HFF-Myc (cell line): ENCODE results near the gene UBE2O.
A peak's percentile ranks its signal among the peaks of the same experiment; 100 is the strongest.

ENCODE experiments used
- DNase-seq: peaks from one replicate; pipeline ENCODE4 v3.0.0-alpha.2; 2011; ENCODE audit warnings: low read depth; ENCODE audit errors: extremely low read depth
- H3K4me3 ChIP-seq: replicated peaks from 2 replicates; pipeline ENCODE4 v1.5.1; 2011; ENCODE audit warnings: low read depth, mild to moderate bottlenecking, control low read depth, low read length
- TF ChIP-seq, protein P1 (sequence below): IDR thresholded peaks from 2 replicates; pipeline ENCODE4 v1.5.1; 2012; ENCODE audit warnings: mild to moderate bottlenecking, low read depth, low read length, control low read depth; ENCODE audit errors: missing control alignments

The UBE2O gene

DNA sequence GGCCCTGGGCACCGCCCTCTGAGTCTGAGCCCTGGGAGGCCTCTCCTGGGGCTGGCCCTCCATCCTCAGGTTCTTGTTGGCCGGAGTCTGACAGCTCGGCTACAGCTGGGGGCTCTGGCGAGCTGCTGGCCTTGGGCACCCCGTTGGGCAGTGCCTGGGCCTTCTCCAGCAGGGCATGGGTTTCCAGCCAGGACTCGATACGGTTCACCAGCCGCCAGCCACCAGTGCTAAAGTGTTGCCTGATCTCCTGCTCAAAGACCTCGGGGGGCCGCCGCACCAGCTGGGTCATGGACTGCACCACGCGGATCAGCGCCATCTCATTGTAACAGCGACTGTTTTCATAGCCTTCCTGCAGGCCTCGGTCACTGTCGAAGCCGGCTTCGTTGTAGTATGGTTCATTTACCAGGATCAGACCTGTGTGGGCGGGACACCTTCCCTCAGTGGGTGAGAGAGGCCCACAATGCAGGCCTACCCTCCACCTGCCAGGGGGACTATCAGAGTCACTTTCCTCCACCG, 61.7 kb downstream of the UBE2O start:
- no peak overlapping the region for H3K4me3 ChIP-seq
- TF ChIP-seq, protein P1, sequence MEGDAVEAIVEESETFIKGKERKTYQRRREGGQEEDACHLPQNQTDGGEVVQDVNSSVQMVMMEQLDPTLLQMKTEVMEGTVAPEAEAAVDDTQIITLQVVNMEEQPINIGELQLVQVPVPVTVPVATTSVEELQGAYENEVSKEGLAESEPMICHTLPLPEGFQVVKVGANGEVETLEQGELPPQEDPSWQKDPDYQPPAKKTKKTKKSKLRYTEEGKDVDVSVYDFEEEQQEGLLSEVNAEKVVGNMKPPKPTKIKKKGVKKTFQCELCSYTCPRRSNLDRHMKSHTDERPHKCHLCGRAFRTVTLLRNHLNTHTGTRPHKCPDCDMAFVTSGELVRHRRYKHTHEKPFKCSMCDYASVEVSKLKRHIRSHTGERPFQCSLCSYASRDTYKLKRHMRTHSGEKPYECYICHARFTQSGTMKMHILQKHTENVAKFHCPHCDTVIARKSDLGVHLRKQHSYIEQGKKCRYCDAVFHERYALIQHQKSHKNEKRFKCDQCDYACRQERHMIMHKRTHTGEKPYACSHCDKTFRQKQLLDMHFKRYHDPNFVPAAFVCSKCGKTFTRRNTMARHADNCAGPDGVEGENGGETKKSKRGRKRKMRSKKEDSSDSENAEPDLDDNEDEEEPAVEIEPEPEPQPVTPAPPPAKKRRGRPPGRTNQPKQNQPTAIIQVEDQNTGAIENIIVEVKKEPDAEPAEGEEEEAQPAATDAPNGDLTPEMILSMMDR = no peak
- DNase-seq = no peak

DNA sequence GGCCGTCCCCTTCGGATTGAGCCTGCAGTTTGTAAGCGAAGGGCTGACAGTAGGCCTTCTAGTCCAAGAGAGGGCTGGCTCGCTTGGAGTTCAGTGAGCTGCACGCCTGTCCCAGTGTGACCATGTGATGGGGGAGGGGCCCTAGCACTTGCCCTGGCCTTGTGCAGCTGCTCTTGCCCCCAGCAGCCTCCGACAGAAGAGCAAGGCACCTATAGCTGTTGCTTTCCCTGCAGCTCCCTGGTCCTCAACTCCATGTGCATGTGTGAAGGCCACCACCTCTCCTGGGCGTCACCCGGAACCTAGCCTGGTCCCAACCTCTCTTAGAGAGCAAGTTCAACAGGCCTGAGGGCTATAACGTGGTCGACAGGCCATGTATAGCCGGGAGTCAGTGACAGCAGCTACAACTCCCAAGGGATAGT, 62.9 kb downstream of the UBE2O start:
- TF ChIP-seq, protein P1 = no peak
- DNase-seq = no peak

DNA sequence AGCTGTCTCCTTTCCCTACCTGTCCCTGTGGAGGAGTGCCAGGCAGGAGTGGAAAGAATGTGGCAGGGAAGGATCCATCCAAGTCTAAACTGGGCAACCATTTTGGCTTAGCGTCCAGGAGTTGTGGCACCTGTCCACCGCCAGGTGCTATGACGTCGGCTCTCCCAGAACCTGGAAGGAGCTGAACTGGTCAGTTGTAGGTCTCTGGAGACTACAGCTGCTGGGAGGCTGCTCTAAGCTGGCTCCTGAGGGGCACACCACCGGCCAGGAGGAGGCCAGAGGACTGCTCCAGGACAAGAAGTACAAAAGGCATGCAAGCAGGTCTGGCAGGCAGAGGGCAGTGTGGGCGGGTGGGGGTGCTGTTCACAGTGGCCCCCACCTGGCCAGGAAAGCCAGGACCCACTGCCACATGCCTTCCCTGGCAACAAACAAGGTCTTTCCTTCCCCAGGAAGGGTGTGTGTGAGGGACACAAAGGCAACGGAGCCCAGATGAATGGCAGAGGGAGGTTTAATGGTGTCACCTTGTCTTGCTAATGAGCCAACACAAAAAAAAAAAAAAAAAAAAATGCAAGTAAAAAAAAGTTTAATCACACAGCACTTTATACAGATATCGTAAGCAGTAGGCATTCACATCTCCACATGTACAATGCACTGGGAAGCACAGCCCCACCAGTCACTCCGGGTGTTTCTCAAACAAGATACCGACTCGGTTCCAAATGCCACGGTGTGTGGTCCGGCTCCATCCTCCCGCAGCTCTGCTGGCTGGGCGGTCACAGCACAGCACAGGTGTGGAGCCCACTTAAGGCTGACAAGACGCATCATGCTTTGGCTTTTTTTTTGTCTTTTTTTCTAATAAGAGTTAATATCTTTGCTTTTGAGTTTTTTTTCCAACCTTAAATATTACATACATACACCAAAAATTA, 63.7 kb downstream of the UBE2O start:
- H3K4me3 ChIP-seq = no peak overlapping the region
- TF ChIP-seq, protein P1 = no peak
- no peak for DNase-seq

More for the DNA sequence above, 62.9 kb downstream of the UBE2O start:
- H3K4me3 ChIP-seq = no peak overlapping the region

DNA sequence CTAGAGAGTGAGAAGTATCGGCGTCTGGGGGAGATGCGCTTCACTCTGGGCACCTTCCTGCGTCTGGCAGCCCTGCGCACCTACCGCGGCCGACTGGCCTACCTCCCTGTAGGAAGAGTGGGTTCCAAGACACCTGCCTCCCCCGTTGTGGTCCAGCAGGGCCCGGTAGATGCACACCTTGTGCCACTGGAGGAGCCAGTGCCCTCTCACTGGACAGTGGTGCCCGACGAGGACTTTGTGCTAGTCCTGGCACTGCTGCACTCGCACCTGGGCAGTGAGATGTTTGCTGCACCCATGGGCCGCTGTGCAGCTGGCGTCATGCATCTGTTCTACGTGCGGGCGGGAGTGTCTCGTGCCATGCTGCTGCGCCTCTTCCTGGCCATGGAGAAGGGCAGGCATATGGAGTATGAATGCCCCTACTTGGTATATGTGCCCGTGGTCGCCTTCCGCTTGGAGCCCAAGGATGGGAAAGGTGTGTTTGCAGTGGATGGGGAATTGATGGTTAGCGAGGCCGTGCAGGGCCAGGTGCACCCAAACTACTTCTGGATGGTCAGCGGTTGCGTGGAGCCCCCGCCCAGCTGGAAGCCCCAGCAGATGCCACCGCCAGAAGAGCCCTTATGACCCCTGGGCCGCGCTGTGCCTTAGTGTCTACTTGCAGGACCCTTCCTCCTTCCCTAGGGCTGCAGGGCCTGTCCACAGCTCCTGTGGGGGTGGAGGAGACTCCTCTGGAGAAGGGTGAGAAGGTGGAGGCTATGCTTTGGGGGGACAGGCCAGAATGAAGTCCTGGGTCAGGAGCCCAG, 65.8 kb downstream of the UBE2O start:
- H3K4me3 ChIP-seq = peak overlapping the region; percentile 66
- TF ChIP-seq, protein P1 = no peak

DNA sequence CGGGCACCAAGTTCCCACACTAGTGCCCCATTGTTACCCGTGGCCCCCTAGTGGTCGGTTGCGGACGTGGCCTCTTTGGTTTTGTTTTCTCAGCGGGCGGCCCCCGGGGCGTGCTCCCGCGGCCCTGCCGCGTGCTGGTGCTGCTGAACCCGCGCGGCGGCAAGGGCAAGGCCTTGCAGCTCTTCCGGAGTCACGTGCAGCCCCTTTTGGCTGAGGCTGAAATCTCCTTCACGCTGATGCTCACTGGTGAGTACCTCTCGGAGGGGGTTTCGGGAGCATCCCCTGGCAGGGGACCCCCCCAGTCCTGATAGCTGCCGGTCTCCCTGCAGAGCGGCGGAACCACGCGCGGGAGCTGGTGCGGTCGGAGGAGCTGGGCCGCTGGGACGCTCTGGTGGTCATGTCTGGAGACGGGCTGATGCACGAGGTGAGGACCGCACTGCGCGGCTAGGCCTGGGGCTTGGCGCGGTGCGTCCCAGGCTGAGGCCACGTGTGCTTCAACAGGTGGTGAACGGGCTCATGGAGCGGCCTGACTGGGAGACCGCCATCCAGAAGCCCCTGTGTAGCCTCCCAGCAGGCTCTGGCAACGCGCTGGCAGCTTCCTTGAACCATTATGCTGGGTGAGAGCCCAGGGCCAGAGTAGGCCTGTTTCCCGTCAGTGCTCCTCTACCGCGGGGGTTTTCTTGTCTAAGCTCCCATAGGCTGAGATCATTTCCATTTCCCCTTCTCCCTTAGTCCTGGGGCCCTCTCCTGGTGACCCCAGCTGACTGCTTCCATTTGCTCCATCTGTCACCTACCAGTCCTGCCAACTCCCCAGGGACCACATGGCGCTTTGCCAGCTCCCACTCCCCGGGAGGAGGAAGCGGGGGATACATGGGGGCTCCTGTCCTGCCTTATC, 66.8 kb downstream of the UBE2O start:
- H3K4me3 ChIP-seq = peak overlapping the region; percentile 66
- TF ChIP-seq, protein P1 = peak; percentile 72
- no peak for DNase-seq

More for the DNA sequence above, 65.8 kb downstream of the UBE2O start:
- no peak for DNase-seq
